Gastroesophageal sphincter (tissue), 4 donors: Measurements from ENCODE around the gene IDUA. TPM values are rescaled to one million over a fixed set of nuclear protein-coding genes. Genes with fewer than 3 reads are reported as not detected.

Experiments used
- ATAC-seq: fragments of 150-250 bp; one replicate; pipeline ENCODE4 v1.9.1; 2016; ENCODE audit warnings: mild to moderate bottlenecking, moderate library complexity
- H3K27ac ChIP-seq, 4 donors: fragments of 200-600 bp; sonication (generic) in 3 of 4; 1 replicate in 3 of 4; 2 replicates in 1 of 4; pipeline ENCODE4 v1.5.1; 2016 to 2019
- H3K27me3 ChIP-seq: fragments of 200-600 bp; sonication (generic); one replicate; pipeline ENCODE4 v1.5.1; 2019
- H3K36me3 ChIP-seq, 2 donors: fragments of 200-600 bp; sonication (generic); one replicate each; pipeline ENCODE4 v1.5.1; 2019; ENCODE audit warnings: control low read depth in 1 of 2
- H3K4me1 ChIP-seq, 3 donors: fragments of 200-600 bp; sonication (generic); 1 replicate in 2 of 3; 2 replicates in 1 of 3; pipeline ENCODE4 v1.5.1; 2016 to 2019; ENCODE audit warnings: control low read depth in 2 of 3
- H3K4me3 ChIP-seq, 2 donors: fragments of 200-600 bp; sonication (generic); one replicate each; pipeline ENCODE4 v1.5.1; 2019; ENCODE audit warnings: mild to moderate bottlenecking in 1 of 2, moderate library complexity in 1 of 2
- H3K9me3 ChIP-seq, 3 donors: fragments of 200-600 bp; sonication (generic); one replicate each; pipeline ENCODE4 v1.5.1; 2017 to 2019; ENCODE audit warnings: control low read depth in 2 of 3
- EP300 ChIP-seq: sonication (generic); formaldehyde crosslinking; IDR thresholded peaks from one replicate; pipeline ENCODE4 v1.6.1; 2017; ENCODE audit warnings: antibody characterized with exemption, mild to moderate bottlenecking
- POLR2A ChIP-seq, 2 donors: fragments of 450-650 bp; IDR thresholded peaks; one replicate each; pipeline ENCODE4 v1.6.1; 2017; ENCODE audit warnings: antibody characterized with exemption in 2 of 2, mild to moderate bottlenecking in 2 of 2, moderate library complexity in 1 of 2
- POLR2AphosphoS5 ChIP-seq: sonication (generic); formaldehyde crosslinking; IDR thresholded peaks from one replicate; pipeline ENCODE4 v1.6.1; 2017; ENCODE audit warnings: antibody characterized with exemption
- WGBS, 2 donors: methylation state at CpG; one replicate each; pipeline ENCODE4 v1.1.5; 2018; ENCODE audit warnings: low coverage in 1 of 2; 5-methylcytosine and 5-hydroxymethylcytosine counted together
- total RNA-seq, 4 donors: library from RNA; depleted of rRNA; stranded (reverse); fragments of >200 nt; gene quantifications; one replicate each; pipeline ENCODE4 v1.1.0, GENCODE V29; 2016
- TF ChIP-seq, protein P1 (sequence below), 4 experiments: fragments of 200-600 bp in 2 of 4; fragments of 450-650 bp in 2 of 4; sonication (generic) in 1 of 4; IDR thresholded peaks; one replicate each; pipeline ENCODE4 v1.5.1; 2017 to 2019; ENCODE audit warnings: antibody characterized with exemption in 4 of 4, mild to moderate bottlenecking in 2 of 4, moderate library complexity in 2 of 4

Gene IDUA
- total RNA-seq, 4 donors from 2014 or later: 4.6 to 15.1 (median 12.2) TPM

DNA sequence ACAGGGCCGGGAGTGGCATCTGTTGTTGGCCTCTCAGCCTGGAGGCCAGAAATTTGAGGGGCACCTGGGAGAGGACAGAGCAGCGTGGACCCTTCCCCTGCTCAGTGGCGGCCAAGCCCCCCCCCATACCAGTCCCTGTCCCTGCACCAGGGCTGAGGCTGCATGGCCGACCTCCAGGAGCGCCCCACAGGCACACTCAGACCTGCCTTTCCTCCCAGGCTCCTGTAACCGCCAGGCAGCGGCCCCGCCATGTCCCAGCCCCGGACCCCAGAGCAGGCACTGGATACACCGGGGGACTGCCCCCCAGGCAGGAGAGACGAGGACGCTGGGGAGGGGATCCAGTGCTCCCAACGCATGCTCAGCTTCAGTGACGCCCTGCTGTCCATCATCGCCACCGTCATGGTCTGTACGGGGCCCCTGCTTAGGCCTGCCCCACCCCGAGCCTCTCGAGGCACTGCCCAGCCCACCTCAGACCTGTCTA lies 39.3 kb upstream of the IDUA start:
- Histone ChIP-seq H3K27me3 (no peaks in the 10 kb centered on the region), H3K36me3 (peaks cover 0 to 43% of the 10 kb centered on the region in 2 donors), H3K27ac (no peak overlapping the region), H3K9me3 (no peaks in the 10 kb centered on the region), H3K4me3 (no peak overlapping the region), H3K4me1 (peaks cover 0 to 12% (median 0%) of the 10 kb centered on the region in 3 donors)
- ATAC-seq: no peak
- no CpG with 5 or more reads among the region's 19 CpGs for WGBS, 2 donors
- TF ChIP-seq, protein P1, sequence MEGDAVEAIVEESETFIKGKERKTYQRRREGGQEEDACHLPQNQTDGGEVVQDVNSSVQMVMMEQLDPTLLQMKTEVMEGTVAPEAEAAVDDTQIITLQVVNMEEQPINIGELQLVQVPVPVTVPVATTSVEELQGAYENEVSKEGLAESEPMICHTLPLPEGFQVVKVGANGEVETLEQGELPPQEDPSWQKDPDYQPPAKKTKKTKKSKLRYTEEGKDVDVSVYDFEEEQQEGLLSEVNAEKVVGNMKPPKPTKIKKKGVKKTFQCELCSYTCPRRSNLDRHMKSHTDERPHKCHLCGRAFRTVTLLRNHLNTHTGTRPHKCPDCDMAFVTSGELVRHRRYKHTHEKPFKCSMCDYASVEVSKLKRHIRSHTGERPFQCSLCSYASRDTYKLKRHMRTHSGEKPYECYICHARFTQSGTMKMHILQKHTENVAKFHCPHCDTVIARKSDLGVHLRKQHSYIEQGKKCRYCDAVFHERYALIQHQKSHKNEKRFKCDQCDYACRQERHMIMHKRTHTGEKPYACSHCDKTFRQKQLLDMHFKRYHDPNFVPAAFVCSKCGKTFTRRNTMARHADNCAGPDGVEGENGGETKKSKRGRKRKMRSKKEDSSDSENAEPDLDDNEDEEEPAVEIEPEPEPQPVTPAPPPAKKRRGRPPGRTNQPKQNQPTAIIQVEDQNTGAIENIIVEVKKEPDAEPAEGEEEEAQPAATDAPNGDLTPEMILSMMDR (IDR thresholded peaks at IDR 0.05): no peak

DNA sequence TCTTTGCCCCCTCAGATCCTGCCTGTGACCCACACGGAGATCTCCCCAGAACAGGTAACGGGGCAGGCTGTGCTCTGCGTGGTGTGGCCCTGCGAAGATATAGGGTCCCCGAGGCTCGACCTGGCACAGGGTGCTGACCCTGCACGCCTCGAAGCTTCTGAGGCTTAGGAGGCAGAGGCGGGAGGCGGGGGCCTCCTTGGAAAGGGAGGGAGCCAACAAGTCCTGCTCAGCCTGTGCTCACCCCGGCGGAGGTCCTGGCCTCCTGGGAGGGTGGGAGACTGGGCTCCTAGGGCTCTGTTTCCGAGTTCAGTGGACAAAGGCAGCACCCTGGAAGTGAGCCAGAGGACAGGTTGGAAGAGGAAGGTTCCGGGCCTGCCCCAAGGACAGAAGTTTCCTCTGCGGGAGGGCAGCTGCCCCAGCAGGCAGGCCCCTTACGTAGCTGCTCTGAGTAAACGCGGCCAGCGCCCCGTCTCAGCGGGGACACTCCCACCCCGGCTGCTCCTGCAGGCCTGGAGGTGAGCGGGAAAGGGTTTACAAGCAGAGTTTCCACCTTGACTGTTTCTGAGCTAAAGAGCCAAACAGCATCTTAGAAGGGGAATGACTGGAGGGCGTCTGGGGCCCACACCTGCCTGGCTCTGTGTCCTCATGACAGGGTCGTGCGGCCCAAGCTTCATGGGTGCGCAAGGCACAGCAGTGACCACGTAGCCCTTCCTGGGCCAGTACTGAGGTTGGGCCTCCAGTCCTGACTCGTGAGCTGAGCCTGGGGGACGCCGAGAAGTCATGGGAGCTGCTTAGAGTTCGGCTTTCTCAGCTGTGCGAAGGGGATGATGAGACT lies 38.5 kb upstream of the IDUA start:
- ATAC-seq: no peak
- Histone ChIP-seq H3K4me1 (peaks cover 0 to 12% (median 0%) of the 10 kb centered on the region in 3 donors), H3K4me3 (no peak overlapping the region), H3K27me3 (no peaks in the 10 kb centered on the region), H3K36me3 (peaks cover 0 to 43% of the 10 kb centered on the region in 2 donors), H3K27ac (no peak overlapping the region), H3K9me3 (no peaks in the 10 kb centered on the region)
- TF ChIP-seq POLR2AphosphoS5: no peak
- TF ChIP-seq, protein P1 (IDR thresholded peaks at IDR 0.05): no peak
- no peak for TF ChIP-seq POLR2A (IDR thresholded peaks at IDR 0.05)
- TF ChIP-seq EP300: no peak
- WGBS, 2 donors: 80 to 88% methylated on average over 1 to 8 of the region's 33 CpGs

DNA sequence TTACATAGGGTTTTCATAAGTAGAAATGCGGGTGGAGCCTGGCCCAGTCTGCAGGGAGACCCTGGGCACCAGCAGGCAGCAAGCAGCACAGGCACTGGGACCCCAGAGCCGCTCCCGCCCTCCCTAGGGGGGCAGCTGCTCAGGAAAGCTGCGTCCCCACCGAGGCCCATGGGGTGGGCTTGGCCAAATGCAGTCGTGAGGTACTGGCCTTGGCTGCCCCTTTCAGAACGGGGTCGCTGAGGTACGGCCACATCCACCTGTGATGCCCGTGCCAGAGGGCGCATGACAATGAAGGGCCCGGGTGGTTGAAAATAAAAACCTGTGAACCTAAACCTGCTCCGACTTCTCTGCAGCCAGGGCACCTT lies 37.9 kb upstream of the IDUA start:
- Histone ChIP-seq H3K36me3 (peaks cover 0 to 43% of the 10 kb centered on the region in 2 donors), H3K4me3 (no peak overlapping the region), H3K9me3 (no peaks in the 10 kb centered on the region), H3K4me1 (peaks cover 0 to 12% (median 0%) of the 10 kb centered on the region in 3 donors), H3K27ac (no peak overlapping the region), H3K27me3 (no peaks in the 10 kb centered on the region)
- TF ChIP-seq POLR2AphosphoS5: no peak
- no peak for TF ChIP-seq POLR2A (IDR thresholded peaks at IDR 0.05)
- TF ChIP-seq EP300: no peak
- TF ChIP-seq, protein P1 (IDR thresholded peaks at IDR 0.05): no peak
- WGBS, 2 donors: 60% methylated on average over 1 of the region's 13 CpGs; no CpG with 5 or more reads in 1 of the 2 donors
- ATAC-seq: no peak

DNA sequence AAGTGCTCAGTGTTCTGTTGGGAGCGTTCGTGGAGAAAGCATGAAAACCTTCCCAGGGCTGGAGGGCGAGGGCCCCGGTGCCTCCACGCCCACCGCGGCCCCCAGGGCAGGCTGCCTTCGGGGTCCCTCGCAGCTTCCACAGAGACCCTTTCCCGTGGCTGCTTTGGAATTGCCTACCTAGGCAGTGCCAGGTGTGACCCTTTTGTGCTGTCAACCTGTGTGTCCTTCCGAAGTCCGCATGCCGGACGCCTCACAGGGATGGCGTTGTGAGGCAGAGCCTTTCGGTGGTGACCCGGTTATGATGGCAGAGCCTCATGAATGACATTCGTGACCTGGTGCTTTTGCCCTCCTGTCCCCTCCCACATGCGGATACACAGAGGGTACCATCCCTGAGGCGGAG lies 37.2 kb upstream of the IDUA start:
- no peaks in the 10 kb centered on the region for H3K27me3 ChIP-seq
- H3K36me3 ChIP-seq: peaks cover 0 to 45% of the 10 kb centered on the region in 2 donors
- no peak overlapping the region for H3K4me3 ChIP-seq
- TF ChIP-seq POLR2A (IDR thresholded peaks at IDR 0.05): no peak
- no peak for TF ChIP-seq EP300
- TF ChIP-seq POLR2AphosphoS5: no peak
- TF ChIP-seq, protein P1 (IDR thresholded peaks at IDR 0.05): no peak
- no peak overlapping the region for H3K27ac ChIP-seq
- WGBS, 2 donors: 100% methylated on average over 3 of the region's 20 CpGs; no CpG with 5 or more reads in 1 of the 2 donors
- no peaks in the 10 kb centered on the region for H3K9me3 ChIP-seq
- no peak for ATAC-seq
- H3K4me1 ChIP-seq: peaks cover 0 to 12% (median 0%) of the 10 kb centered on the region in 3 donors
